Pancreas (tissue), 10 donors: Measurements from ENCODE around the gene PDHA2. TPM values are rescaled to one million over a fixed set of nuclear protein-coding genes. Genes with fewer than 3 reads are reported as not detected.

Experiments
- ATAC-seq, 4 donors: fragments of 200-7000 bp; cut with Tn5 transposase; one replicate each; pipeline versions ENCODE4 v1.8.0 to v1.9.1; 2020; ENCODE audit warnings: mild to moderate bottlenecking in 4 of 4, moderate library complexity in 4 of 4
- DNase-seq, 6 donors: peaks; one replicate each; pipeline ENCODE4 v3.0.0-alpha.2; 2020
- FAIRE-seq: peaks from 2 replicates; lab custom pipeline; 2012; peaks lifted over from hg19 to GRCh38; lab: Jason Lieb, UNC
- H3K27ac ChIP-seq, 4 donors: fragments of 200-600 bp; sonication (generic); 1 replicate in 3 of 4; 2 replicates in 1 of 4; pipeline versions ENCODE4 v1.5.0 to v1.8.0; 2020
- H3K27me3 ChIP-seq, 4 donors: fragments of 200-600 bp; one replicate each; pipeline ENCODE4 v1.8.0; 2021
- H3K36me3 ChIP-seq, 3 donors: fragments of 200-600 bp; sonication (generic) in 1 of 3; one replicate each; pipeline versions ENCODE4 v1.5.0 to v1.8.0; 2020 to 2021
- H3K4me1 ChIP-seq, 3 donors: fragments of 200-600 bp; one replicate each; pipeline ENCODE4 v1.8.0; 2021
- H3K4me3 ChIP-seq, 4 donors: fragments of 200-600 bp; sonication (generic) in 2 of 4; one replicate each; pipeline versions ENCODE4 v1.5.0 to v1.8.0; 2020 to 2021
- H3K9me3 ChIP-seq, 4 donors: fragments of 200-600 bp; one replicate each; pipeline ENCODE4 v1.8.0; 2021
- CTCF ChIP-seq, 4 donors: fragments of 200-600 bp; sonication (generic) in 3 of 4; IDR thresholded peaks; one replicate each; pipeline versions ENCODE4 v1.5.0 to v1.8.0; 2021; ENCODE audit warnings: antibody characterized with exemption in 4 of 4
- WGBS, 2 donors: extraction: QIAGEN DNeasy Blood & Tissue Kit; methylation state at CpG; one replicate each; pipeline ENCODE4 v1.1.7; 2013; 5-methylcytosine and 5-hydroxymethylcytosine counted together
- intact Hi-C, 3 donors: fragments of 100-400 bp; cut with DNase I; formaldehyde crosslinking; loops; one replicate each; pipeline versions ENCODE4 v1.11.1 to v1.14.2; 2022
- polyA plus RNA-seq, 2 donors: library from polyadenylated mRNA; stranded (reverse); fragments of 200-250 nt; gene quantifications; one replicate each; pipeline ENCODE4 v1.2.3, GENCODE V29; 2013
- total RNA-seq, 6 donors: library from RNA; stranded (reverse); fragmentation: NEBNext Ultra II Directional in 4 of 6; extraction: Animal tissue kit (Norgen Biotek cat#: 25700) in 4 of 6; gene quantifications; one replicate each; pipeline versions ENCODE4 v1.2.1 to v1.2.4, GENCODE V29; 2021 to 2023
- donor health status: healthy with polysubstance abuse.
- donor health status: DM: no; HTN: no; CAD: no; lungs with moderate emphysema.
- donor health status: DM: no; HTN: no; CAD: no.
- donor health status: control.
- donor health status: control.
- donor health status: Bipolar disorder and iron deficiency.
- donor health status: DM: yes; HTN: yes; CAD: no.
- donor health status: DM: no; HTN: no; CAD: no.
- donor health status: DM: no; HTN: no; CAD: no.
- donor health status: DM: yes; HTN: yes; CAD: no.

Gene PDHA2
- total and polyA plus RNA-seq, 8 donors: not detected

- no peak for DNase-seq
- Histone ChIP-seq H3K9me3 (no peaks in the 10 kb centered on the region), H3K4me1 (no peaks in the 10 kb centered on the region), H3K27ac (no peak overlapping the region), H3K36me3 (no peaks in the 10 kb centered on the region), H3K4me3 (no peak overlapping the region), H3K27me3 (no peaks in the 10 kb centered on the region)
- no peak for FAIRE-seq
- 11 to 13% methylated on average over 1 of the region's 1 CpG for WGBS, 2 donors
- ATAC-seq: no peak
- no peak for TF ChIP-seq CTCF (IDR thresholded peaks at IDR 0.05)
- intact Hi-C loops: no loop called here
These were observed 30.1 kb downstream of the PDHA2 start for GRCh38 chr4:95869961-95870500.

- intact Hi-C loops: no loop called here
- 93 to 95% methylated on average over 1 of the region's 1 CpG for WGBS, 2 donors
- FAIRE-seq: no peak
These were observed 37.7 kb downstream of the PDHA2 start for GRCh38 chr4:95877636-95878035.

GRCh38 chr4:95887551-95887950 is 47.7 kb downstream of the PDHA2 start:
- DNase-seq (no peak), ATAC-seq (no peak), FAIRE-seq (no peak)
- Histone ChIP-seq H3K27me3 (no peaks in the 10 kb centered on the region), H3K36me3 (no peaks in the 10 kb centered on the region), H3K4me1 (no peaks in the 10 kb centered on the region), H3K27ac (no peak overlapping the region), H3K9me3 (no peaks in the 10 kb centered on the region), H3K4me3 (no peak overlapping the region)
- intact Hi-C loops: no loop called here
- no peak for TF ChIP-seq CTCF (IDR thresholded peaks at IDR 0.05)
- WGBS, 2 donors: 81% methylated on average over 3 of the region's 3 CpGs

More at GRCh38 chr4:95877636-95878035, 37.7 kb downstream of the PDHA2 start:
- no peak for TF ChIP-seq CTCF (IDR thresholded peaks at IDR 0.05)
- H3K36me3 ChIP-seq: no peaks in the 10 kb centered on the region
- H3K27me3 ChIP-seq: no peaks in the 10 kb centered on the region
- ATAC-seq (no peak), DNase-seq (no peak)
- H3K27ac ChIP-seq: no peak overlapping the region
- no peaks in the 10 kb centered on the region for H3K9me3 ChIP-seq
- H3K4me1 ChIP-seq: no peaks in the 10 kb centered on the region
- H3K4me3 ChIP-seq: no peak overlapping the region

- H3K27ac ChIP-seq: no peak overlapping the region
- DNase-seq (no peak), ATAC-seq (no peak), FAIRE-seq (no peak)
- no peak overlapping the region for H3K4me3 ChIP-seq
- no peaks in the 10 kb centered on the region for H3K4me1 ChIP-seq
- intact Hi-C loops: no loop called here
- no peaks in the 10 kb centered on the region for H3K27me3 ChIP-seq
- TF ChIP-seq CTCF (IDR thresholded peaks at IDR 0.05): no peak
- H3K9me3 ChIP-seq: no peaks in the 10 kb centered on the region
- WGBS, 2 donors: 38 to 47% methylated on average over 2 of the region's 2 CpGs
- no peaks in the 10 kb centered on the region for H3K36me3 ChIP-seq
These were observed 49.8 kb downstream of the PDHA2 start for GRCh38 chr4:95889662-95890061.
